HEK293 (cell line): Measurements from ENCODE around the gene ACKR1.

Experiments used
- ZIC2 ChIP-seq: fragments of 450-650 bp; formaldehyde crosslinking; IDR thresholded peaks from 2 replicates; pipeline ENCODE4 v1.5.1; 2016; ENCODE audit warnings: missing biosample characterization, missing genetic modification characterization
- ZNF514 ChIP-seq: fragments of 450-650 bp; formaldehyde crosslinking; IDR thresholded peaks from 2 replicates; pipeline ENCODE4 v1.5.1; 2016; ENCODE audit warnings: missing biosample characterization, missing genetic modification characterization
- TF ChIP-seq, protein P1 (sequence below): fragments of 450-650 bp; formaldehyde crosslinking; IDR thresholded peaks from 2 replicates; pipeline ENCODE4 v1.5.1; 2016; ENCODE audit warnings: missing biosample characterization, missing genetic modification characterization
- TF ChIP-seq, protein P2 (sequence below): fragments of 450-650 bp; formaldehyde crosslinking; IDR thresholded peaks from 2 replicates; pipeline ENCODE4 v1.5.1; 2016; ENCODE audit warnings: missing biosample characterization, missing genetic modification characterization
- TF ChIP-seq, protein P3 (sequence below): fragments of 450-650 bp; formaldehyde crosslinking; IDR thresholded peaks from 2 replicates; pipeline ENCODE4 v1.5.1; 2016; ENCODE audit warnings: missing biosample characterization, missing genetic modification characterization

DNA sequence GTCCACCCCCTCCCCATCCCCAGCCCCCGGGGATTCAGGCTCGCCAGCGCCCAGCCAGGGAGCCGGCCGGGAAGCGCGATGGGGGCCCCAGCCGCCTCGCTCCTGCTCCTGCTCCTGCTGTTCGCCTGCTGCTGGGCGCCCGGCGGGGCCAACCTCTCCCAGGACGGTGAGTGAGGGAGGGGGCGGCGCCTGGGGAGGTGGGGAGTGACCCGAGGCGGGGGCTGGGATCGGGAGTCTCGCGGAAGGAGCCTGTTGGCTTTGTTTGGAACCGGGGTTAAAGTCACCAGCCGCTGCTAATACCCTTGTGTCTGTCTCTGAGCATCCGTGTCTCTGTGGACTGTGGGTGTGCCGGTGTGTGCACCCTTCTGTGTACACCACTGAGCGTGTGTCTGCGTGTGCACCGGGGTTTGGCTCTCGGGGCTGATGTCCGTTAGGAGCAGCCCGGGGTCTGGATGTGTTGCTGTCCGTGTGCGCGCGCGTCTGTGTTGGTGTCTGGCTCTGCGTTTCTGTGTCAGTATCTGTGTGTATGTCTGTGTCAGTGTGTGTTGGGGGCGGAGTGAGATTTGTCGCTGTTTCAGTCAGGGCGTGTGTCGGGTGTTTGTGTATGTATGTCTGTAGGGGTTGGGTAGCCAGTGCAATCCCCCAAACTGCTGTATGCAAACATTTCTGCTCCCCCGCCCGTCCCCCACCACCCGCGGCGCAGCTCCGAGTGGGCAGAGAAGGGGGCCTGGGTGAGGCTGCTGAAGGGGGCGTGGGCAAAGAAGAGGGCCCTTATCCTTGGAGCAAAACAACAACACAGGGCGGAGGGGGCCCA lies 32.8 kb upstream of the ACKR1 start:
- TF ChIP-seq, protein P1, sequence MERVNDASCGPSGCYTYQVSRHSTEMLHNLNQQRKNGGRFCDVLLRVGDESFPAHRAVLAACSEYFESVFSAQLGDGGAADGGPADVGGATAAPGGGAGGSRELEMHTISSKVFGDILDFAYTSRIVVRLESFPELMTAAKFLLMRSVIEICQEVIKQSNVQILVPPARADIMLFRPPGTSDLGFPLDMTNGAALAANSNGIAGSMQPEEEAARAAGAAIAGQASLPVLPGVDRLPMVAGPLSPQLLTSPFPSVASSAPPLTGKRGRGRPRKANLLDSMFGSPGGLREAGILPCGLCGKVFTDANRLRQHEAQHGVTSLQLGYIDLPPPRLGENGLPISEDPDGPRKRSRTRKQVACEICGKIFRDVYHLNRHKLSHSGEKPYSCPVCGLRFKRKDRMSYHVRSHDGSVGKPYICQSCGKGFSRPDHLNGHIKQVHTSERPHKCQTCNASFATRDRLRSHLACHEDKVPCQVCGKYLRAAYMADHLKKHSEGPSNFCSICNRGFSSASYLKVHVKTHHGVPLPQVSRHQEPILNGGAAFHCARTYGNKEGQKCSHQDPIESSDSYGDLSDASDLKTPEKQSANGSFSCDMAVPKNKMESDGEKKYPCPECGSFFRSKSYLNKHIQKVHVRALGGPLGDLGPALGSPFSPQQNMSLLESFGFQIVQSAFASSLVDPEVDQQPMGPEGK (tag by site-specific recombination) = no peak
- TF ChIP-seq, protein P2, sequence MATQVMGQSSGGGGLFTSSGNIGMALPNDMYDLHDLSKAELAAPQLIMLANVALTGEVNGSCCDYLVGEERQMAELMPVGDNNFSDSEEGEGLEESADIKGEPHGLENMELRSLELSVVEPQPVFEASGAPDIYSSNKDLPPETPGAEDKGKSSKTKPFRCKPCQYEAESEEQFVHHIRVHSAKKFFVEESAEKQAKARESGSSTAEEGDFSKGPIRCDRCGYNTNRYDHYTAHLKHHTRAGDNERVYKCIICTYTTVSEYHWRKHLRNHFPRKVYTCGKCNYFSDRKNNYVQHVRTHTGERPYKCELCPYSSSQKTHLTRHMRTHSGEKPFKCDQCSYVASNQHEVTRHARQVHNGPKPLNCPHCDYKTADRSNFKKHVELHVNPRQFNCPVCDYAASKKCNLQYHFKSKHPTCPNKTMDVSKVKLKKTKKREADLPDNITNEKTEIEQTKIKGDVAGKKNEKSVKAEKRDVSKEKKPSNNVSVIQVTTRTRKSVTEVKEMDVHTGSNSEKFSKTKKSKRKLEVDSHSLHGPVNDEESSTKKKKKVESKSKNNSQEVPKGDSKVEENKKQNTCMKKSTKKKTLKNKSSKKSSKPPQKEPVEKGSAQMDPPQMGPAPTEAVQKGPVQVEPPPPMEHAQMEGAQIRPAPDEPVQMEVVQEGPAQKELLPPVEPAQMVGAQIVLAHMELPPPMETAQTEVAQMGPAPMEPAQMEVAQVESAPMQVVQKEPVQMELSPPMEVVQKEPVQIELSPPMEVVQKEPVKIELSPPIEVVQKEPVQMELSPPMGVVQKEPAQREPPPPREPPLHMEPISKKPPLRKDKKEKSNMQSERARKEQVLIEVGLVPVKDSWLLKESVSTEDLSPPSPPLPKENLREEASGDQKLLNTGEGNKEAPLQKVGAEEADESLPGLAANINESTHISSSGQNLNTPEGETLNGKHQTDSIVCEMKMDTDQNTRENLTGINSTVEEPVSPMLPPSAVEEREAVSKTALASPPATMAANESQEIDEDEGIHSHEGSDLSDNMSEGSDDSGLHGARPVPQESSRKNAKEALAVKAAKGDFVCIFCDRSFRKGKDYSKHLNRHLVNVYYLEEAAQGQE = no peak
- TF ChIP-seq, protein P3, sequence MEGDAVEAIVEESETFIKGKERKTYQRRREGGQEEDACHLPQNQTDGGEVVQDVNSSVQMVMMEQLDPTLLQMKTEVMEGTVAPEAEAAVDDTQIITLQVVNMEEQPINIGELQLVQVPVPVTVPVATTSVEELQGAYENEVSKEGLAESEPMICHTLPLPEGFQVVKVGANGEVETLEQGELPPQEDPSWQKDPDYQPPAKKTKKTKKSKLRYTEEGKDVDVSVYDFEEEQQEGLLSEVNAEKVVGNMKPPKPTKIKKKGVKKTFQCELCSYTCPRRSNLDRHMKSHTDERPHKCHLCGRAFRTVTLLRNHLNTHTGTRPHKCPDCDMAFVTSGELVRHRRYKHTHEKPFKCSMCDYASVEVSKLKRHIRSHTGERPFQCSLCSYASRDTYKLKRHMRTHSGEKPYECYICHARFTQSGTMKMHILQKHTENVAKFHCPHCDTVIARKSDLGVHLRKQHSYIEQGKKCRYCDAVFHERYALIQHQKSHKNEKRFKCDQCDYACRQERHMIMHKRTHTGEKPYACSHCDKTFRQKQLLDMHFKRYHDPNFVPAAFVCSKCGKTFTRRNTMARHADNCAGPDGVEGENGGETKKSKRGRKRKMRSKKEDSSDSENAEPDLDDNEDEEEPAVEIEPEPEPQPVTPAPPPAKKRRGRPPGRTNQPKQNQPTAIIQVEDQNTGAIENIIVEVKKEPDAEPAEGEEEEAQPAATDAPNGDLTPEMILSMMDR (tag by site-specific recombination) = no peak
- peak; percentile 53 for TF ChIP-seq ZIC2 (tag by site-specific recombination)
- TF ChIP-seq ZNF514 (tag by site-specific recombination) = no peak
